ENCODE data around the gene DPPA5.

DNA sequence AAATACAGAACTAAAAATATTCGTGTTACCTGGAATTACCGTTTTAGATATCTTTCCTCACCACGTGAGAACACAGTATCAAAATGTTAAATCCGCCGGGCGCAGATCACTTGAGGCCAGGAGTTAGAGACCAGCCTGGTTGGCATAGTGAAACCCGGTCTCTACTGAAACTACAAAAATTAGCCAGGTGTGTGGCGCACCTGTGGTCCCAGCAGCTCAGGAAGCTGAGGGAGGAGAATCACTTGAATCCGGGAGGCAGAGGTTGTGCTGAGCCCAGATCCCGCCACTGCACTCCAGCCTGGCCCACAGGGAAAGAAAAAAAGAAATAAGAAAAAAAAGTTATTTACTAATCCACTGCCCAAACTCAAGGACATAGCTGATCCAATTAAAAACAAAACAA lies 35.8 kb upstream of the DPPA5 start:
- TF ChIP-seq, protein P1, sequence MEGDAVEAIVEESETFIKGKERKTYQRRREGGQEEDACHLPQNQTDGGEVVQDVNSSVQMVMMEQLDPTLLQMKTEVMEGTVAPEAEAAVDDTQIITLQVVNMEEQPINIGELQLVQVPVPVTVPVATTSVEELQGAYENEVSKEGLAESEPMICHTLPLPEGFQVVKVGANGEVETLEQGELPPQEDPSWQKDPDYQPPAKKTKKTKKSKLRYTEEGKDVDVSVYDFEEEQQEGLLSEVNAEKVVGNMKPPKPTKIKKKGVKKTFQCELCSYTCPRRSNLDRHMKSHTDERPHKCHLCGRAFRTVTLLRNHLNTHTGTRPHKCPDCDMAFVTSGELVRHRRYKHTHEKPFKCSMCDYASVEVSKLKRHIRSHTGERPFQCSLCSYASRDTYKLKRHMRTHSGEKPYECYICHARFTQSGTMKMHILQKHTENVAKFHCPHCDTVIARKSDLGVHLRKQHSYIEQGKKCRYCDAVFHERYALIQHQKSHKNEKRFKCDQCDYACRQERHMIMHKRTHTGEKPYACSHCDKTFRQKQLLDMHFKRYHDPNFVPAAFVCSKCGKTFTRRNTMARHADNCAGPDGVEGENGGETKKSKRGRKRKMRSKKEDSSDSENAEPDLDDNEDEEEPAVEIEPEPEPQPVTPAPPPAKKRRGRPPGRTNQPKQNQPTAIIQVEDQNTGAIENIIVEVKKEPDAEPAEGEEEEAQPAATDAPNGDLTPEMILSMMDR (IDR thresholded peaks at IDR 0.05), result no peak
- TF ChIP-seq POLR2A (IDR thresholded peaks at IDR 0.05), result no peak
